Fibroblast of the aortic adventitia (primary cell): ENCODE results near the gene DDX25. TPM values are rescaled to one million over a fixed set of nuclear protein-coding genes. Genes with fewer than 3 reads are reported as not detected.

Source experiments
- DNase-seq: peaks from one replicate; pipeline ENCODE4 v3.0.0-alpha.2; 2010; ENCODE audit warnings: low read depth
- H3K4me3 ChIP-seq: 2 replicates; pipeline ENCODE4 v1.5.1; 2011; ENCODE audit warnings: low read depth, mild to moderate bottlenecking, control low read depth, low read length, moderate library complexity
- total RNA-seq: library from RNA; depleted of rRNA; stranded (reverse); fragments of >200 nt; gene quantifications from 2 replicates; pipeline ENCODE4 v1.2.3, GENCODE V29; 2012; ENCODE audit warnings: low replicate concordance
- TF ChIP-seq, protein P1 (sequence below): IDR thresholded peaks from 2 replicates; pipeline ENCODE4 v1.5.1; 2011; ENCODE audit warnings: mild to moderate bottlenecking, low read length, control low read depth, inconsistent platforms; ENCODE audit not compliant: insufficient read depth

Gene DDX25
- total RNA-seq, 1 donor, result under 0.01 TPM

GRCh38 chr11:125942771-125943428 lies 38.6 kb downstream of the DDX25 start:
- DNase-seq, result no peak
- TF ChIP-seq, protein P1, sequence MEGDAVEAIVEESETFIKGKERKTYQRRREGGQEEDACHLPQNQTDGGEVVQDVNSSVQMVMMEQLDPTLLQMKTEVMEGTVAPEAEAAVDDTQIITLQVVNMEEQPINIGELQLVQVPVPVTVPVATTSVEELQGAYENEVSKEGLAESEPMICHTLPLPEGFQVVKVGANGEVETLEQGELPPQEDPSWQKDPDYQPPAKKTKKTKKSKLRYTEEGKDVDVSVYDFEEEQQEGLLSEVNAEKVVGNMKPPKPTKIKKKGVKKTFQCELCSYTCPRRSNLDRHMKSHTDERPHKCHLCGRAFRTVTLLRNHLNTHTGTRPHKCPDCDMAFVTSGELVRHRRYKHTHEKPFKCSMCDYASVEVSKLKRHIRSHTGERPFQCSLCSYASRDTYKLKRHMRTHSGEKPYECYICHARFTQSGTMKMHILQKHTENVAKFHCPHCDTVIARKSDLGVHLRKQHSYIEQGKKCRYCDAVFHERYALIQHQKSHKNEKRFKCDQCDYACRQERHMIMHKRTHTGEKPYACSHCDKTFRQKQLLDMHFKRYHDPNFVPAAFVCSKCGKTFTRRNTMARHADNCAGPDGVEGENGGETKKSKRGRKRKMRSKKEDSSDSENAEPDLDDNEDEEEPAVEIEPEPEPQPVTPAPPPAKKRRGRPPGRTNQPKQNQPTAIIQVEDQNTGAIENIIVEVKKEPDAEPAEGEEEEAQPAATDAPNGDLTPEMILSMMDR, result no peak
- H3K4me3 ChIP-seq, result no peak overlapping the region

DNA sequence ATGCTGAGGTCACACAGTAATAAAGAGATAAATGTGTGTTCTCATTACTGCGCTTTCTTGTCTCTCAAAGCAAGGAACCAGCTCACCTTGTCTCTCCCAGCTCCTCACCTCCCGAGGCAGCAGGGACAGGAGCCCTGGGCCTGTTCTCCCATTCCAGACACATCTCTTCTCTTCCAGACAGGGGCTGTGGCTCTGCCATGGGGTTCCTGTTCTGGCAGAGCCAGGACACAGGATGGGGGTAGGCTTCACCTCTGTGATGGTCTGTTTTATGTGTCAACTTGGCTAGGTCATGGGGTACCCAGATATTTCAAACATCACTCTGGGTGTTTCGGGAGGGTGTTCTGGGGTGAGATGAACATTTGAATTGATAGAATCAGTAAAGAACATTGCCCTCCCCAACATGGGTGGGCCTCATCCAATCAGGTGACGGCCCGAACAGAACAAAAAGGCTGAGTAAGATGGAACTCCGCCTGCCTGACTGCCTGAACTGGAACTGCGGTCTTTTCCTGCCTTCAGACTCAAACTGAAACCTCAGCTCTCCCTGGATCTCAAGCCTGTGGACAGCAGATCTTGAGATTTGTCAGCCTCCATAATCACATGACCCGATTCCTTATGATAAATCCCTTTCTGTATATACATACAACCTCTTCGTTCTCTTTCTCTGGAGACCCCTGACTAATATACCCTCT lies 39.5 kb downstream of the DDX25 start:
- TF ChIP-seq, protein P1, result no peak
- DNase-seq, result no peak
- H3K4me3 ChIP-seq, result no peak overlapping the region

DNA sequence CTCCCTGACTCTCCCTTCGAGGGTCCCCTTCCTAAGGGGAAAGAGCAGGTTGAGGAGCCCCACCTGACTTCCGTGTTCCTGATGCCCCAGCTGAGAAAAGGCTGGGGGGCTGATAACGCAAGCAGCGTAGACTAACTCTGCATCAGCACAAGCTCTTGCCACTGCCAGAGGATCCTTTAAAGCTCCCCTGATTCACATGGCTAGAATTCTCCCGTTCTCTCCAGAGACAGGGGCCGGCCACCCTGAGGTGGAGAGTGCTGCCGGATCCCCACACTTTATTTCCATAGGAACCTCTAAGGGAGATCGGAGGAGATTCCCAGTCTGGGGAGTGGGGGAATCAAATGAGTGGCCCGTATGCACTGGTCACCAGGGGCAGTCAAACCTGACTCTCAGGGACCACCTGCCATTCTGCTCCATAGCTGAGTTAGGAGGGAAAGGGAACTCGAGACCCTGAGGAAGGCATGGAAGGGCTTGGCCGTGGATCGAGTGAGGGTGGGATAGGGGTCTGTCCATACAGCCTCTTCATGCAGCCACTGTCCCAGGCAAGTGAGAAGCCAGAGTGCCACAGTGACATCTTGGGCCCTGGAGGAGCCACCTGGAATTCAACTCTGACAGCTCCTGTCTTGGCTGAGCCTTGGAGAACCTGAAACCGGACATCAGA lies 40.2 kb downstream of the DDX25 start:
- TF ChIP-seq, protein P1, result no peak
- no peak for DNase-seq
- H3K4me3 ChIP-seq, result no peak overlapping the region

- DNase-seq, result no peak
- TF ChIP-seq, protein P1, result no peak
- H3K4me3 ChIP-seq, result no peak overlapping the region
These were observed 40.9 kb downstream of the DDX25 start for GRCh38 chr11:125945011-125945796.

DNA sequence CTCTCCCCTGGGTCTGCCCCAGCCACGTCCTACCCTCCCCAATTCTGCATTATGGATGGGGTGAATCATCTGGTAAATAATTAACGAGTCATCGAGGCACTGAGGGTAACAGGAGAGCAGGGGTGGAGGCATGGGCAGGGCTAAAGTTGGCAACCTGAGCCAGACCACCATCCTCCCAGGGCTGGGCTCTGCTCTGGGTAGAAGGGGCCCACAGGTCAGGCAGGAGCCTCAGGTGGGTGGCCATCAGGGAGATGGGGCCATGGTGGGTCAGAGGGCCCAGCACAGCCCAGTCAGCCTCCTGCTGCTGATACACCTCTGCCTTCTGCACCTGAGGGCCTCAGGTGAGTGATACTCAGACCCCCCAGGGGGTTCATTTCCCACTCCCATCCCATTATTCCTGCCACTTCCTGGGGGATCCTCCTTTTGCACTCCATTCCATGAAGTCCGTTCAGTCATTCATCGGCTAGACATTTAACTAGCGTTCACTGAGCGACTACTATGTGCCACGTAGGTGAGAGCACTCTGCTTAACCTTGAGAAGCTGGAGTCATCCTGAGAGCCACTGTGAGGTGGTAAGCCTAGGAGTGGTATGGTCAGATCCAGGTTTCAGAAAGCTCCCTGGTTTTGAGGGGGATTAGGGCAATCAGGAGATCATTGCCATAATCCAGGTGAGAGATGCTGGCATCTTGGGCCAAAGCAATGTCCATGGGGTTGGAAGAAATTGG lies 41.7 kb downstream of the DDX25 start, which contains the start of gene VSIG10L2:
Gene VSIG10L2, plus strand, starts transcription at position 248 of the 724 bp plus-strand sequence. Its CDS starts 12 bp downstream, at position 260.
- no peak within 1 kb of the TSS for H3K4me3 ChIP-seq
- DNase-seq, result no peak
- TF ChIP-seq, protein P1, result no peak

DNA sequence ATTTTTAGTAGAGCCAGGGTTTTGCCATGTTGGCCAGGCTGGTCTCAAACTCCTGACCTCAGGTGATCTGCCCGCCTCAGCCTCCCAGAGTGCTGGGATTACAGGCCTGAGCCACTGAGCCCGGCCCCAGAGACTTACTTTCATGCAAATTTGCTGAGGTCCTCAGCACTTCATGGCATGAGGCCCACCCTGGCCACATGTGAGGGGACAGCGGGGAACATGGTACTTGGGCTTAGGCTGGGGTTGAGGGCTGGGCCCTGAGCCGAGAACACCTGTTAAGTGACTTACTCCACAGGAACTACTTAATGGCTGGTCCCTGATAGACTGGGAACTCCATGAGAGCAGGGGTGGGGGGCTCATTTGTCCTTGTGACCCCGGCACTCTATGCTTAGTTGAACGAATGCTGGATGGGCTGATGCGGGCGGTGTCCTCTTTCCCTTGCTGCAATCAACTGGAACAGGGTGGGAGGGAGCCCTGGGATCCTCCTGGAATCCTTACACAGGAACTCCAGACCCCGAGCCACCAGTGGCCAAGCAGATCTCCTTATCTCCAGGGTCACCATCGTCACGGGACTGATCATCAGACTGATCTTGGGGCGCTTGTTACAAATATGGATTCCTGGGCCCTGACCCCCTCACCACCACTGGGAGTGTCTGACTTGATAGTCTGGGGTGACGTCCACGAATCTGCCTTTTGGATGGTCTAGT lies 42.6 kb downstream of the DDX25 start:
- DNase-seq, result no peak
- TF ChIP-seq, protein P1, result no peak
- no peak overlapping the region for H3K4me3 ChIP-seq
